ENCODE results near the gene SPECC1. TPM values are rescaled to one million over a fixed set of nuclear protein-coding genes. Genes with fewer than 3 reads are reported as not detected.
"Not testable (repeated sequence)": the region's sequence is repeated elsewhere in the genome, so short reads cannot be mapped to it uniquely, and the experiment has no call there.

Gene SPECC1
- total and polyA plus RNA-seq, 8 donors: 6.1 to 38.3 (median 7.1) TPM

DNA sequence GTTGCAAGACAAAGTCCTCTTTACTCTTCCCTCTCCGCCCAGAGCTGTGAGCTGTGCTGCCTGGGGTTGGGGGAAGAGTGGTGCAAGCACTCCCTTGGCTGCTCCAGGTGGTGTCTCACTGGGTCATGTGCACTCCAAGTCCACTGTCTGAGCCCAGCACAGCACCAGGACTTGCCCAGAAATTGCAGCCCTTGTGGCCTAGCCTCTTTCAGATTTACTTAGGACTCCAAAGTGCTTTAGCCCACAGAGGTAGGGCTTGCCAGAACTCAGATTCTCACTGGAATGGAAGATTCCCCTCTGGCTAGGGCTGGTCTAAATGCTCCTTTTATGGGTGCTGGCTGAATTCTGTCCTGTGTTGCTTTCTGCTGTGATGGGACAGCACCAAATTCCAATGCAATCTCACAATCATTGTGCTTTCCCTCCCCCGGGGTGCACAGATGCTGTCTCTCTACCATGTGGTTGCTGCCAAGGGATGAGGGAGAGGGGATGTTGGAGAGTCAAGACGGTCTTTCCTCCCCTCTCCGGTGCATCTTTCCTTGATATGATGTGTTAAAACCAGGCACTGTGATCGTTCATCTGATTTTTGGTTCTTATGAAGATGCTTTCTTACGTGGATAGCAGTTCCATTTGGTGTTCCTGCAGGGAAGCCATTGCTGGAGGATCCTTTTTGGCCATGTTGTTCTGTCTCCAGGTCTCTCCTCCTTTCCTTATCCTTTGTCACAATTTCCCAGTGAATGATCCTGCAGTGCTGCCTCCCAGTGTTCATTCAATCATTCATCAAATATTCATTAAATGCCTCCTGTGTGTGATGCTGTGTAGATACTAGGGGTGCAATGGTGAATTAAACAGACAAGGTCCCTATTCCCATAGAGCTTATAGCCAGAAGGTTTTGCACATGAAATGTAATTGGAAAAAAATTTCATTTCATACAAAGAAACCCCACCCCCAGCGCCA, 216.3 kb downstream of the SPECC1 start:
- no peaks in the 10 kb centered on the region for H3K27me3 ChIP-seq
- no peaks in the 10 kb centered on the region for H3K36me3 ChIP-seq
- H3K4me3 ChIP-seq: no peak overlapping the region
- TF ChIP-seq, protein P1, sequence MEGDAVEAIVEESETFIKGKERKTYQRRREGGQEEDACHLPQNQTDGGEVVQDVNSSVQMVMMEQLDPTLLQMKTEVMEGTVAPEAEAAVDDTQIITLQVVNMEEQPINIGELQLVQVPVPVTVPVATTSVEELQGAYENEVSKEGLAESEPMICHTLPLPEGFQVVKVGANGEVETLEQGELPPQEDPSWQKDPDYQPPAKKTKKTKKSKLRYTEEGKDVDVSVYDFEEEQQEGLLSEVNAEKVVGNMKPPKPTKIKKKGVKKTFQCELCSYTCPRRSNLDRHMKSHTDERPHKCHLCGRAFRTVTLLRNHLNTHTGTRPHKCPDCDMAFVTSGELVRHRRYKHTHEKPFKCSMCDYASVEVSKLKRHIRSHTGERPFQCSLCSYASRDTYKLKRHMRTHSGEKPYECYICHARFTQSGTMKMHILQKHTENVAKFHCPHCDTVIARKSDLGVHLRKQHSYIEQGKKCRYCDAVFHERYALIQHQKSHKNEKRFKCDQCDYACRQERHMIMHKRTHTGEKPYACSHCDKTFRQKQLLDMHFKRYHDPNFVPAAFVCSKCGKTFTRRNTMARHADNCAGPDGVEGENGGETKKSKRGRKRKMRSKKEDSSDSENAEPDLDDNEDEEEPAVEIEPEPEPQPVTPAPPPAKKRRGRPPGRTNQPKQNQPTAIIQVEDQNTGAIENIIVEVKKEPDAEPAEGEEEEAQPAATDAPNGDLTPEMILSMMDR (IDR thresholded peaks at IDR 0.05): no peak
- H3K9me3 ChIP-seq: no peaks in the 10 kb centered on the region
- no peak for ATAC-seq
- intact Hi-C loops (cut with DNase I): loop anchor here in 1 of 2 donors (10.0 kb wide), 1 partner anchor 101 kb away; no protein-coding TSS in a partner anchor
- H3K4me1 ChIP-seq: no peaks in the 10 kb centered on the region
- no peak for DNase-seq
- no peak overlapping the region for H3K27ac ChIP-seq

DNA sequence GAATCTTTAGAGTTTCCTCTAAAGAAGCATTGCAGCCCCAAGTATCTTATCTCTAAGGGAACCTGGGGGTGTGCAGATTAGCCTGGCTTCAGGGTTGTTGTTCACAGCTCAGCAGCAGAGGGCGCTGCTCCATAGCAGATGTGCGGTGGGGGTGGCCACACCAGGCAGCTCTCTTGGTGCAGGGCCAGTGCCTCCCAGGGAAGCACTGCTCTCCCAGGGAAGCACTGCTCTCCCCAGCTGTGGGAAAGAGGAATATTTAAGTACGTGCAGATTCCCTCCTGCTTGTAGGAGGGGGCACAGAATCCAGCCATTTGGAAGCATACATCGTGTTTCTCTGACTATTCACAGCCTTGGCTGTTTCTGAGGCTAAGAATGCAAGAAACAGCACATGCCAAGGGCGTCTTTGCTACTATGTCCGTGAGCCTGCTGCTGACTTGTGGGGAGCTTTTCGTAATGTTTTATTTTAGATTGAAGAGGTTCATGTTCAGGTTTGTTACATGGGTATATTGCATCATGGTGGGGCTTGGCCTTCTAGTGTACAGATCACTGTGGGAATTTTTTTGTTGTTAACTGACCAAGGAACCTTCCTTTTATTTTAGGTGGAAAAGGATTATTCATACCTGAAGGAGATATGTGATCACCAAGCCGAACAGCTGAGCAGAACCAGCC, 217.8 kb downstream of the SPECC1 start:
- ATAC-seq: peak; percentile 100
- TF ChIP-seq, protein P1 (IDR thresholded peaks at IDR 0.05): peak; percentile 64 to 79
- H3K4me1 ChIP-seq: no peaks in the 10 kb centered on the region
- no peaks in the 10 kb centered on the region for H3K9me3 ChIP-seq
- peak; percentile 74 to 88 (median 85) for DNase-seq
- H3K27me3 ChIP-seq: no peaks in the 10 kb centered on the region
- no peak overlapping the region for H3K27ac ChIP-seq
- no peak overlapping the region for H3K4me3 ChIP-seq
- peaks cover 0 to 6% of the 10 kb centered on the region in 2 donors for H3K36me3 ChIP-seq
- intact Hi-C loops (cut with DNase I): loop anchor here in 1 of 2 donors (10.0 kb wide), 1 partner anchor 102 kb away; no protein-coding TSS in a partner anchor

DNA sequence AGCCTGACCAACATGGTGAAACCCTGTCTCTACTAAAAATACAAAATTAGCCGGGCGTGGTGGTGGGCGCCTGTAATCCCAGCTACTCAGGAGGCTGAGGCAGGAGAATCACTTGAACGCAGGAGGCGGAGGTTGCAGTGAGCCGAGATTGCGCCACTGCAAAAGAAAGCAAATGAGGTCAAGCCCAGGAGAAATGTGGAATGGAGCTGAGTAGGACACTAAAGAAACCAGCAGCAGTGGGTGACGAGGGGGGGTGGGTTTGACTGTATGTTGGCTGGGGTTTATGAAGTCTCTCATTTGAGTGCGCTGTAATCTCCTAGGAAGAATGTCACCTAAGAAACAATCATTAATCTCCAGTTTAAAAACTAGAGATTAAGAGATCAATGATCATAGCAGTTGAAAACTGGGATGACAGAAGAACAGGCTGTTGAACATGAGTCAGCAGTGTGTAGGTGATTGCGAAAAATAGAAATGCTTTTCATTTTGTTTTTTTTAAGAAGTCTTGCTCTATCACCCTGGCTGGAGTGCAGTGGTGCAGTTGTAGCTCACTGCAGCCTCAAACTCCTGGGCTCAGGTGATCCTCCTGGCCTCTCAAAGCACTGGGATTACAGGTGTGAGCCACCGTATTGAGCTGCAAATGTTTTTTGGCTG, 218.7 kb downstream of the SPECC1 start:
- not testable (repeated sequence) for ATAC-seq, H3K4me3 ChIP-seq, H3K4me1 ChIP-seq, H3K9me3 ChIP-seq, DNase-seq, H3K27ac ChIP-seq, H3K27me3 ChIP-seq
- peaks cover 0 to 15% of the 10 kb centered on the region in 2 donors for H3K36me3 ChIP-seq
- intact Hi-C loops (cut with DNase I): loop anchor here in 1 of 2 donors (10.0 kb wide), 1 partner anchor 103 kb away; no protein-coding TSS in a partner anchor

DNA sequence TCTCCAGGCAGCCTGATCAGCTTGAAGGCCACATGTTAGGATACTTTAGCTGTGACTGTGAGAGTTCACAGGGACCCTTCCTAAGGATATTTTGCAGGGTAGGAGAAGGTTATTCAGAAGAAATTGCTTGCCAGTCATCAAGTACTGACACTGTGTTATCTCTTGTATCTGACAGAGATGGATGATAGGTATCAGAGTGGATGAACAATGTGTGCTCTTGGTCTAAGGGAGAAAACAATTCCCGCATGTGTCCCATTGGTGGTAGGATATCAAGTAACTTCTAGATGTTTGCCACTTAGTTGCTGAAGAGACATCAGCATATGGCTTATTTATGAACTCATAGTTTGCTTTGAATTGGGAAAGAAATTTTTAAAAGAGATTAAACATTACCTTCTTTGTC, 219.3 kb downstream of the SPECC1 start:
- Histone ChIP-seq H3K4me3 (no peak overlapping the region), H3K27me3 (no peaks in the 10 kb centered on the region), H3K36me3 (peaks cover 0 to 17% of the 10 kb centered on the region in 2 donors), H3K4me1 (no peaks in the 10 kb centered on the region), H3K27ac (no peak overlapping the region), H3K9me3 (no peaks in the 10 kb centered on the region)
- intact Hi-C loops (cut with DNase I): loop anchor here in 1 of 2 donors (10.0 kb wide), 1 partner anchor 104 kb away; no protein-coding TSS in a partner anchor
- ATAC-seq (no peak), DNase-seq (no peak)
- TF ChIP-seq, protein P1 (IDR thresholded peaks at IDR 0.05): no peak

DNA sequence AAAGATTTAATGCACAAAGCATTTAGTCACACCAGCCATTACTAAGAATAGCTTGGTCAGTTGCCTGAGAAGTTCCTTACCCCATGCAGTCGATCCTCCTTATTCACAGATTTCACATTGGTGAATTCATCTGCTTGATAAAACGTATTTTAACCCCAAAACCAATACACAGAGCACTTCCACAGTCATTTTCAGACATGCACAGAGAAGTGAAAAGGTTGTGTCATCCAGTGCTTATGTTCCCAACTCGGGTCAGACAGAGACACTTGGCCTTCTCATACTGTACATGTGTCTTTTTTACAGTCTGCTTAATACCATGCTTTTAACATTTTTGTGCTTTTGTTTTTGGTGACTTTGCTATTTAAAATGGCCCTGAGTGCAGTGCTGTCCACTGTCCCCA, 219.7 kb downstream of the SPECC1 start:
- no peaks in the 10 kb centered on the region for H3K27me3 ChIP-seq
- TF ChIP-seq, protein P1 (IDR thresholded peaks at IDR 0.05): no peak
- intact Hi-C loops (cut with DNase I): loop anchor here in 1 of 2 donors (10.0 kb wide), 1 partner anchor 104 kb away; no protein-coding TSS in a partner anchor
- H3K9me3 ChIP-seq: no peaks in the 10 kb centered on the region
- H3K4me3 ChIP-seq: no peak overlapping the region
- no peak for ATAC-seq
- no peaks in the 10 kb centered on the region for H3K4me1 ChIP-seq
- no peak overlapping the region for H3K27ac ChIP-seq
- no peak for DNase-seq
- H3K36me3 ChIP-seq: peaks cover 0 to 17% of the 10 kb centered on the region in 2 donors
